Measurements from ENCODE around the gene ELK4. TPM values are rescaled to one million over a fixed set of nuclear protein-coding genes. Genes with fewer than 3 reads are reported as not detected.
A peak's percentile ranks its signal among the peaks of the same experiment; 100 is the strongest.

ELK4 gene
- total and polyA plus RNA-seq, 2 of the 8 experiments (the other 6 are each of a cell fraction or from before 2014, with no cell fraction given) = 2.9 to 26.3 TPM

DNA sequence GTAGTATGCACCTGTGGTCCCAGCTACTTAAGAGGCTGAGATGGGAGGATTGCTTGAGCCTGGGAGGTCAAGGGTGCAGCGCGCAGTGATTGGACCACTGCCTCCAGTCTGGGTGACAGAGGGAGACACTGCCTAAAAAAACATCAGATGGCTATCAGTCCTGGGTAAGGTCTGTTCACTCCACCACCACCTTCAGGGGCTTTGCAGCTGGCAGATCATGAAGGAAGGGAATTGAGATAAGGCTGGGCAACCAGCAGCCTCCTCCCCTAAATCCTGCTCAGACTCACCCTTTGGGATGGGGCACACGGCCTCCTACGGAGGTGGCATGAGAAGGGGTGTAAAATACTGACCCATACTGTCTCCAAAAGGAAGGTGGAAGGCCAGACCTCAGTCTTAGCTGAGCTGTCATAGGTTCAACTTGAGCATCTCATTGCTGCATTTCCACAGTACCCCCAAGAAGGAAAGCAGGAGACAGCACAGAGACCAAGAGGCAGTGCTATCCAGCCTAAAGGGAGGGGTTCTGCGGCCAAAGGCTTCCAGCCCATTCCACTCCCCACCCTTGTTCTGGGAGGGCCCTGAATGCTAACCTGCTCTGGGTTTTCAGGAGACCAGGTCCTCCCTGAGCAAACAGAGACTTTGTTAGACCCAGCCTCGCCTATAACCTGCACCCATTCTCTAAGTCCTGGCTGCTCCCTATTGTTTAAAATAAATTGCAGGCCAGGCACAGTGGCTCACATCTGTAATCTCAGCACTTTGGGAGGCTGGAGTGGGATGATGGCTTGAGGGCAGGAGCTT, 34.8 kb upstream of the ELK4 start:
- Histone ChIP-seq H3K56ac (replicated peaks; ENCODE audit: insufficient read length, low read depth, low read length) (no peak overlapping the region), H3K14ac (ENCODE audit: insufficient read length) (no peak overlapping the region), H3K18ac (ENCODE audit: extremely low read depth, low read length) (no peak overlapping the region), H2BK12ac (ENCODE audit: low read depth, low read length) (no peak overlapping the region; the same call in 1 of the 2 replicates), H4K91ac (replicated peaks; ENCODE audit: insufficient read length, low read length) (peak overlapping the region; percentile 25), H3K27me3 (replicated peaks in 1 of 4; ENCODE audit: control insufficient read depth in 3 of 4, extremely low read depth in 1 of 4, insufficient read depth in 3 of 4, low read length in 3 of 4) (no peaks in the 10 kb centered on the region), H3K4me2 (ENCODE audit: insufficient read depth in 1 of 2, low read depth in 2 of 2, low read length in 2 of 2) (no peak overlapping the region), H3K79me1 (ENCODE audit: low read depth, low read length) (peaks cover 10% of the 10 kb centered on the region), H4K5ac (ENCODE audit: insufficient read length, low read depth, low read length) (no peak overlapping the region), H2BK5ac (ENCODE audit: low read depth, low read length) (no peak overlapping the region), H4K8ac (ENCODE audit: extremely low read depth, insufficient read depth, low read length) (no peak overlapping the region), H3K79me2 (ENCODE audit: control insufficient read depth in 1 of 2, insufficient read depth in 2 of 2, low read length in 2 of 2) (peaks cover 0 to 32% of the 10 kb centered on the region in 2 experiments; a peak in 2 of 4 replicates), H3K23ac (ENCODE audit: insufficient read length) (no peak overlapping the region), H3K23me2 (ENCODE audit: low read depth, low read length) (no peaks in the 10 kb centered on the region), H3K9ac (replicated peaks in 1 of 4; ENCODE audit: extremely low read depth in 1 of 4, low read depth in 3 of 4, low read length in 3 of 4) (no peak overlapping the region), H2AFZ (ENCODE audit: low read length) (no peak overlapping the region), H3K4me1 (replicated peaks in 1 of 4; ENCODE audit: control insufficient read depth in 3 of 4, insufficient read depth in 4 of 4, low read length in 3 of 4) (peaks cover 0 to 44% (median 34%) of the 10 kb centered on the region in 4 experiments; a peak in 6 of 7 replicates), H2BK20ac (ENCODE audit: low read length) (no peak overlapping the region), H3K4me3 (ENCODE audit: extremely low read depth in 1 of 4, insufficient read depth in 2 of 4, low read depth in 3 of 4, low read length in 4 of 4) (no peak overlapping the region), H3K9me3 (ENCODE audit: insufficient read depth in 2 of 2, low read depth in 1 of 2, low read length in 1 of 2) (no peaks in the 10 kb centered on the region), H3K27ac (ENCODE audit: low read depth, low read length) (no peak overlapping the region), H3K4ac (replicated peaks; ENCODE audit: insufficient read length, low read depth, low read length) (no peak overlapping the region), H2BK15ac (ENCODE audit: low read length) (peak overlapping the region; percentile 88; the same call in 1 of the 2 replicates), H4K20me1 (replicated peaks in 1 of 2; ENCODE audit: control insufficient read depth in 1 of 2, insufficient read depth in 2 of 2, low read length in 2 of 2) (peaks cover 1 to 2% of the 10 kb centered on the region in 2 experiments), H2AK5ac (ENCODE audit: low read depth, low read length) (peak overlapping the region; percentile 34; the same call in 1 of the 2 replicates), H3K36me3 (ENCODE audit: control insufficient read depth in 2 of 4, insufficient read depth in 4 of 4, low read length in 3 of 4) (peaks cover 0 to 13% (median 6%) of the 10 kb centered on the region in 4 experiments; a peak in 4 of 8 replicates), H2BK120ac (replicated peaks; ENCODE audit: low read depth, low read length) (no peak overlapping the region)
- ChIA-PET POLR2A (ENCODE audit: partially characterized antibody) (interaction anchor here (1.1 to 19.3 kb wide), 5 partner anchors 11 to 41 kb away, joined by 3 to 241 read pairs (median 8); partner anchors contain the start of gene SLC45A3), CTCF (ENCODE audit: partially characterized antibody) (interaction anchor here (0.9 to 18.5 kb wide), 6 partner anchors 8 to 229 kb away, joined by 3 to 856 read pairs (median 24); partner anchors contain the start of gene SLC45A3)
- no peak for FAIRE-seq
- WGBS, 2 experiments (ENCODE audit: extremely low coverage in 1 of 2, insufficient coverage in 1 of 2, insufficient read length in 1 of 2, insufficient replicate concordance in 2 of 2, low coverage in 1 of 2, low lambda C conversion rate in 2 of 2, missing lambda C conversion rate in 1 of 2) = 92% methylated on average over 6 of the region's 6 CpGs; no CpG with 5 or more reads in 1 of the 2 experiments
- DNase-seq (ENCODE audit: low read depth in 1 of 2, low spot score in 2 of 2) = no peak
- TF ChIP-seq TBP (IDR thresholded peaks at IDR 0.05; ENCODE audit: low read depth, low read length) = no peak
- TF ChIP-seq RBBP5 (IDR thresholded peaks at IDR 0.05; ENCODE audit: borderline replicate concordance, low read depth, low read length) = no peak
- TF ChIP-seq BACH1 (IDR thresholded peaks at IDR 0.05; ENCODE audit: low read length) = no peak
- TF ChIP-seq YY1 (IDR thresholded peaks at IDR 0.05; ENCODE audit: low read depth, low read length) = no peak
- TF ChIP-seq RNF2 (IDR thresholded peaks at IDR 0.05; ENCODE audit: borderline replicate concordance, low read depth, low read length, missing control alignments, poor library complexity, severe bottlenecking) = no peak
- no peak for TF ChIP-seq SP4 (IDR thresholded peaks at IDR 0.05; ENCODE audit: low read length)
- no peak for TF ChIP-seq NANOG (IDR thresholded peaks at IDR 0.05; ENCODE audit: insufficient read depth, low read depth, low read length, poor library complexity, severe bottlenecking)
- TF ChIP-seq, protein P1, sequence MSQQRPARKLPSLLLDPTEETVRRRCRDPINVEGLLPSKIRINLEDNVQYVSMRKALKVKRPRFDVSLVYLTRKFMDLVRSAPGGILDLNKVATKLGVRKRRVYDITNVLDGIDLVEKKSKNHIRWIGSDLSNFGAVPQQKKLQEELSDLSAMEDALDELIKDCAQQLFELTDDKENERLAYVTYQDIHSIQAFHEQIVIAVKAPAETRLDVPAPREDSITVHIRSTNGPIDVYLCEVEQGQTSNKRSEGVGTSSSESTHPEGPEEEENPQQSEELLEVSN (IDR thresholded peaks at IDR 0.05) = no peak
- no peak for TF ChIP-seq SIRT6 (IDR thresholded peaks at IDR 0.05; ENCODE audit: low read length)
- TF ChIP-seq EGR1 (IDR thresholded peaks at IDR 0.05; ENCODE audit: borderline replicate concordance, low read depth, low read length) = no peak
- TF ChIP-seq HDAC6 (IDR thresholded peaks at IDR 0.05; ENCODE audit: low read depth, low read length) = no peak
